Mucosa of gallbladder (tissue), 1 donor: ENCODE data around the gene PLPP3. TPM values are rescaled to one million over a fixed set of nuclear protein-coding genes. Genes with fewer than 3 reads are reported as not detected.
A peak's percentile ranks its signal among the peaks of the same experiment; 100 is the strongest.
"Not testable (repeated sequence)": the region's sequence is repeated elsewhere in the genome, so short reads cannot be mapped to it uniquely, and the experiment has no call there.

ENCODE experiments used
- DNase-seq: peaks from one replicate; pipeline ENCODE4 v3.0.0-alpha.2; 2020; ENCODE audit warnings: low spot score
- total RNA-seq: library from RNA; stranded (reverse); gene quantifications from one replicate; pipeline ENCODE4 v1.2.1, GENCODE V29; 2021
- donor health status: DM: no; HTN: no; CAD: no.

The PLPP3 gene
- total RNA-seq = 68.2 TPM

GRCh38 chr1:56578963-56579875 lies at the start of gene PLPP3:
PLPP3 (minus strand) TSS chr1:56579563; CDS start chr1:56579016, 547 bp downstream.
- peak; percentile 85 for DNase-seq

GRCh38 chr1:56627636-56628039 lies 48.3 kb upstream of the PLPP3 start:
- no peak for DNase-seq

GRCh38 chr1:56627019-56627635 lies 47.8 kb upstream of the PLPP3 start:
- DNase-seq = no peak

GRCh38 chr1:56626546-56626945 lies 47.2 kb upstream of the PLPP3 start:
- no peak for DNase-seq

- DNase-seq = no peak
Observed at GRCh38 chr1:56625819-56626440, 46.6 kb upstream of the PLPP3 start.

GRCh38 chr1:56617141-56617540 lies 37.8 kb upstream of the PLPP3 start:
- DNase-seq = no peak

GRCh38 chr1:56610770-56611169 lies 31.4 kb upstream of the PLPP3 start:
- not testable (repeated sequence) for DNase-seq

- DNase-seq = not testable (repeated sequence)
Observed at GRCh38 chr1:56610097-56610496, 30.7 kb upstream of the PLPP3 start.

GRCh38 chr1:56595397-56596191 lies 16.2 kb upstream of the PLPP3 start:
- DNase-seq = not testable (repeated sequence)

- DNase-seq = no peak
Observed at GRCh38 chr1:56591909-56592308, 12.5 kb upstream of the PLPP3 start.

GRCh38 chr1:56590520-56591011 lies 11.2 kb upstream of the PLPP3 start:
- no peak for DNase-seq

- no peak for DNase-seq
Observed at GRCh38 chr1:56589369-56589768, 10.0 kb upstream of the PLPP3 start.

- no peak for DNase-seq
Observed at GRCh38 chr1:56586502-56586901, 7.1 kb upstream of the PLPP3 start.

- DNase-seq = no peak
Observed at GRCh38 chr1:56585985-56586384, 6.6 kb upstream of the PLPP3 start.

- peak; percentile 42 for DNase-seq
Observed at GRCh38 chr1:56584910-56585528, 5.7 kb upstream of the PLPP3 start.

- no peak for DNase-seq
Observed at GRCh38 chr1:56583957-56584468, 4.7 kb upstream of the PLPP3 start.

- no peak for DNase-seq
Observed at GRCh38 chr1:56580771-56581170, 1.4 kb upstream of the PLPP3 start.

- DNase-seq = peak; percentile 55
Observed at GRCh38 chr1:56578138-56578962, 1.0 kb downstream of the PLPP3 start.

GRCh38 chr1:56577406-56578137 lies 1.8 kb downstream of the PLPP3 start:
- no peak for DNase-seq
